ENCODE results near the gene ESRRG. TPM values are rescaled to one million over a fixed set of nuclear protein-coding genes. Genes with fewer than 3 reads are reported as not detected.
"Not testable (repeated sequence)": the region's sequence is repeated elsewhere in the genome, so short reads cannot be mapped to it uniquely, and the experiment has no call there.

Gene ESRRG
- total RNA-seq, 2 donors from 2014 or later, result not detected

- ATAC-seq (replicated peaks in 1 of 2), result no peak
- Mint-ChIP-seq H3K27me3 (ENCODE audit: low read depth) (no peaks in the 10 kb centered on the region), H3K9me3 (no peaks in the 10 kb centered on the region), H3K4me3 (no peak overlapping the region), H3K4me1 (ENCODE audit: low read depth) (no peaks in the 10 kb centered on the region), H3K27ac (no peak overlapping the region), H3K36me3 (ENCODE audit: insufficient read depth in 2 of 2) (no peaks in the 10 kb centered on the region)
- no peak for DNase-seq
Measured at GRCh38 chr1:216731562-216731961, 8.3 kb upstream of the ESRRG start.

- Mint-ChIP-seq H3K4me1 (ENCODE audit: low read depth) (no peaks in the 10 kb centered on the region), H3K27me3 (ENCODE audit: low read depth) (peaks cover 24% of the 10 kb centered on the region), H3K27ac (no peak overlapping the region), H3K4me3 (no peak overlapping the region), H3K9me3 (no peaks in the 10 kb centered on the region), H3K36me3 (ENCODE audit: insufficient read depth in 2 of 2) (no peaks in the 10 kb centered on the region)
- no peak for ATAC-seq (replicated peaks in 1 of 2)
- no peak for DNase-seq
Measured at GRCh38 chr1:216726435-216726834, 3.2 kb upstream of the ESRRG start.

- Mint-ChIP-seq H3K4me3 (no peak overlapping the region), H3K27me3 (ENCODE audit: low read depth) (peaks cover 24% of the 10 kb centered on the region), H3K4me1 (ENCODE audit: low read depth) (no peaks in the 10 kb centered on the region), H3K27ac (no peak overlapping the region), H3K36me3 (ENCODE audit: insufficient read depth in 2 of 2) (no peaks in the 10 kb centered on the region), H3K9me3 (peaks cover 0 to 2% of the 10 kb centered on the region in 2 donors)
- no peak for ATAC-seq (replicated peaks in 1 of 2)
- DNase-seq, result no peak
Measured at GRCh38 chr1:216722821-216723220, 408 bp downstream of the ESRRG start.

GRCh38 chr1:216721863-216722262, 1.4 kb downstream of the ESRRG start:
- H3K36me3 Mint-ChIP-seq (ENCODE audit: insufficient read depth in 2 of 2), result no peaks in the 10 kb centered on the region
- ATAC-seq (replicated peaks in 1 of 2) (no peak), DNase-seq (no peak)
- H3K27me3 Mint-ChIP-seq (ENCODE audit: low read depth), result peaks cover 24% of the 10 kb centered on the region
- no peak overlapping the region for H3K4me3 Mint-ChIP-seq
- H3K9me3 Mint-ChIP-seq, result peaks cover 0 to 2% of the 10 kb centered on the region in 2 donors
- no peak overlapping the region for H3K27ac Mint-ChIP-seq
- H3K4me1 Mint-ChIP-seq (ENCODE audit: low read depth), result no peaks in the 10 kb centered on the region

GRCh38 chr1:216721062-216721461, 2.2 kb downstream of the ESRRG start:
- H3K9me3 Mint-ChIP-seq, result peaks cover 0 to 2% of the 10 kb centered on the region in 2 donors
- H3K36me3 Mint-ChIP-seq (ENCODE audit: insufficient read depth in 2 of 2), result no peaks in the 10 kb centered on the region
- H3K4me3 Mint-ChIP-seq, result no peak overlapping the region
- DNase-seq, result no peak
- H3K27me3 Mint-ChIP-seq (ENCODE audit: low read depth), result peaks cover 24% of the 10 kb centered on the region
- no peaks in the 10 kb centered on the region for H3K4me1 Mint-ChIP-seq (ENCODE audit: low read depth)
- no peak for ATAC-seq (replicated peaks in 1 of 2)
- H3K27ac Mint-ChIP-seq, result no peak overlapping the region

GRCh38 chr1:216711712-216712111, 11.5 kb downstream of the ESRRG start:
- Mint-ChIP-seq H3K27me3 (ENCODE audit: low read depth) (no peaks in the 10 kb centered on the region), H3K36me3 (ENCODE audit: insufficient read depth in 2 of 2) (no peaks in the 10 kb centered on the region), H3K4me1 (ENCODE audit: low read depth) (no peaks in the 10 kb centered on the region), H3K9me3 (peaks cover 0 to 2% of the 10 kb centered on the region in 2 donors), H3K27ac (no peak overlapping the region), H3K4me3 (no peak overlapping the region)
- ATAC-seq (replicated peaks in 1 of 2) (no peak), DNase-seq (no peak)

GRCh38 chr1:216710598-216711333, 12.5 kb downstream of the ESRRG start:
- Mint-ChIP-seq H3K9me3 (peaks cover 0 to 2% of the 10 kb centered on the region in 2 donors), H3K27me3 (ENCODE audit: low read depth) (no peaks in the 10 kb centered on the region), H3K4me1 (ENCODE audit: low read depth) (no peaks in the 10 kb centered on the region), H3K36me3 (ENCODE audit: insufficient read depth in 2 of 2) (no peaks in the 10 kb centered on the region), H3K4me3 (no peak overlapping the region), H3K27ac (no peak overlapping the region)
- DNase-seq (no peak), ATAC-seq (replicated peaks in 1 of 2) (no peak)

- Mint-ChIP-seq H3K27me3 (ENCODE audit: low read depth) (no peaks in the 10 kb centered on the region), H3K36me3 (ENCODE audit: insufficient read depth in 2 of 2) (no peaks in the 10 kb centered on the region), H3K9me3 (peaks cover 0 to 2% of the 10 kb centered on the region in 2 donors), H3K4me3 (no peak overlapping the region), H3K4me1 (ENCODE audit: low read depth) (no peaks in the 10 kb centered on the region), H3K27ac (no peak overlapping the region)
- DNase-seq (no peak), ATAC-seq (replicated peaks in 1 of 2) (no peak)
Measured at GRCh38 chr1:216710055-216710454, 13.2 kb downstream of the ESRRG start.

GRCh38 chr1:216705676-216706075, 17.6 kb downstream of the ESRRG start:
- DNase-seq, result no peak
- ATAC-seq (replicated peaks in 1 of 2), result no peak
- H3K36me3 Mint-ChIP-seq (ENCODE audit: insufficient read depth in 2 of 2), result no peaks in the 10 kb centered on the region
- no peak overlapping the region for H3K27ac Mint-ChIP-seq
- no peaks in the 10 kb centered on the region for H3K27me3 Mint-ChIP-seq (ENCODE audit: low read depth)
- H3K9me3 Mint-ChIP-seq, result peaks cover 2 to 4% of the 10 kb centered on the region in 2 donors
- H3K4me1 Mint-ChIP-seq (ENCODE audit: low read depth), result no peaks in the 10 kb centered on the region
- no peak overlapping the region for H3K4me3 Mint-ChIP-seq

GRCh38 chr1:216704065-216704464, 19.2 kb downstream of the ESRRG start:
- not testable (repeated sequence) for H3K36me3 Mint-ChIP-seq (ENCODE audit: insufficient read depth in 2 of 2); DNase-seq; H3K9me3 Mint-ChIP-seq; H3K27me3 Mint-ChIP-seq (ENCODE audit: low read depth); ATAC-seq (replicated peaks in 1 of 2); H3K4me3 Mint-ChIP-seq; H3K4me1 Mint-ChIP-seq (ENCODE audit: low read depth); H3K27ac Mint-ChIP-seq

- H3K27me3 Mint-ChIP-seq (ENCODE audit: low read depth), result no peaks in the 10 kb centered on the region
- no peak overlapping the region for H3K27ac Mint-ChIP-seq
- no peaks in the 10 kb centered on the region for H3K4me1 Mint-ChIP-seq (ENCODE audit: low read depth)
- DNase-seq (no peak), ATAC-seq (replicated peaks in 1 of 2) (no peak)
- no peak overlapping the region for H3K4me3 Mint-ChIP-seq
- no peaks in the 10 kb centered on the region for H3K36me3 Mint-ChIP-seq (ENCODE audit: insufficient read depth in 2 of 2)
- peaks cover 2 to 6% of the 10 kb centered on the region in 2 donors for H3K9me3 Mint-ChIP-seq
Measured at GRCh38 chr1:216702170-216702569, 21.1 kb downstream of the ESRRG start.

GRCh38 chr1:216700779-216701178, 22.4 kb downstream of the ESRRG start:
- H3K27me3 Mint-ChIP-seq (ENCODE audit: low read depth), result no peaks in the 10 kb centered on the region
- ATAC-seq (replicated peaks in 1 of 2) (no peak), DNase-seq (no peak)
- no peaks in the 10 kb centered on the region for H3K36me3 Mint-ChIP-seq (ENCODE audit: insufficient read depth in 2 of 2)
- no peak overlapping the region for H3K4me3 Mint-ChIP-seq
- peaks cover 2 to 6% of the 10 kb centered on the region in 2 donors for H3K9me3 Mint-ChIP-seq
- no peaks in the 10 kb centered on the region for H3K4me1 Mint-ChIP-seq (ENCODE audit: low read depth)
- H3K27ac Mint-ChIP-seq, result no peak overlapping the region

- no peak for DNase-seq
- no peaks in the 10 kb centered on the region for H3K4me1 Mint-ChIP-seq (ENCODE audit: low read depth)
- H3K36me3 Mint-ChIP-seq (ENCODE audit: insufficient read depth in 2 of 2), result no peaks in the 10 kb centered on the region
- peaks cover 2 to 3% of the 10 kb centered on the region in 2 donors for H3K9me3 Mint-ChIP-seq
- H3K27me3 Mint-ChIP-seq (ENCODE audit: low read depth), result no peaks in the 10 kb centered on the region
- H3K27ac Mint-ChIP-seq, result no peak overlapping the region
- no peak overlapping the region for H3K4me3 Mint-ChIP-seq
- no peak for ATAC-seq (replicated peaks in 1 of 2)
Measured at GRCh38 chr1:216691710-216692109, 31.5 kb downstream of the ESRRG start.

GRCh38 chr1:216690603-216691002, 32.6 kb downstream of the ESRRG start:
- peaks cover 2 to 3% of the 10 kb centered on the region in 2 donors for H3K9me3 Mint-ChIP-seq
- no peaks in the 10 kb centered on the region for H3K36me3 Mint-ChIP-seq (ENCODE audit: insufficient read depth in 2 of 2)
- DNase-seq (no peak), ATAC-seq (replicated peaks in 1 of 2) (no peak)
- H3K4me3 Mint-ChIP-seq, result no peak overlapping the region
- H3K4me1 Mint-ChIP-seq (ENCODE audit: low read depth), result no peaks in the 10 kb centered on the region
- H3K27me3 Mint-ChIP-seq (ENCODE audit: low read depth), result no peaks in the 10 kb centered on the region
- H3K27ac Mint-ChIP-seq, result no peak overlapping the region

Measured in activated T-cell treated with anti-CD3 and anti-CD28 coated beads, Interleukin-2, amount 50 U/mL, for 72 hours (primary cell).